Endothelial cell of umbilical vein (primary cell): ENCODE results near the gene TMEM51. TPM values are rescaled to one million over a fixed set of nuclear protein-coding genes. Genes with fewer than 3 reads are reported as not detected.

Experiments used
- BruUV-seq: library from RNA; stranded (reverse); fragments of 400-500 nt; replicated peaks from 2 replicates; lab custom pipeline; 2021; lab: Mats Ljungman, UMichigan
- CTCF ChIA-PET: fragments of 300-600, 350-600 bp; sonication (Branson Sonifier 250); formaldehyde crosslinking; loops from one replicate; lab custom pipeline; 2021; ENCODE audit warnings: antibody characterized with exemption, inconsistent platforms; lab: Charles Lee
- POLR2A ChIA-PET: fragments of 300-600, 350-600 bp; sonication (Branson Sonifier 250); formaldehyde crosslinking; loops from one replicate; lab custom pipeline; 2021; ENCODE audit warnings: antibody characterized with exemption, inconsistent platforms; lab: Charles Lee
- DNase-seq: peaks from one replicate; pipeline ENCODE4 v3.0.0-alpha.2; 2011; ENCODE audit warnings: low read depth, low spot score
- FAIRE-seq: peaks from 2 replicates; lab custom pipeline; 2011; peaks lifted over from hg19 to GRCh38; lab: Jason Lieb, UNC
- H2AFZ ChIP-seq: 2 replicates; pipeline ENCODE4 v1.6.0; 2012; ENCODE audit warnings: low read depth, low read length, control low read depth, inconsistent platforms
- H3K27ac ChIP-seq: 2 replicates; pipeline ENCODE4 v1.5.1; 2011; ENCODE audit warnings: low read depth, mild to moderate bottlenecking, control low read depth, low read length, moderate library complexity; ENCODE audit not compliant: insufficient read depth
- H3K27me3 ChIP-seq, 2 experiments: 2 replicates each; pipeline versions ENCODE4 v1.6.0 to v1.6.1; 2011; ENCODE audit warnings: low read length in 2 of 2, mixed read lengths in 1 of 2; ENCODE audit not compliant: control insufficient read depth in 2 of 2, insufficient read depth in 2 of 2
- H3K36me3 ChIP-seq, 2 experiments: 2 replicates in 1 of 2; 3 replicates in 1 of 2; pipeline ENCODE4 v1.5.1; 2011; ENCODE audit warnings: low read length in 2 of 2, mild to moderate bottlenecking in 1 of 2, moderate library complexity in 1 of 2; ENCODE audit not compliant: control insufficient read depth in 2 of 2, insufficient read depth in 2 of 2; ENCODE audit errors: extremely low read depth in 1 of 2
- H3K4me1 ChIP-seq: 3 replicates; pipeline ENCODE4 v1.5.1; 2011; ENCODE audit warnings: mild to moderate bottlenecking, low read length; ENCODE audit not compliant: control insufficient read depth, insufficient read depth; ENCODE audit errors: extremely low read depth
- H3K4me2 ChIP-seq: 2 replicates; pipeline ENCODE4 v1.6.1; 2011; ENCODE audit warnings: low read length, control low read depth, mixed read lengths; ENCODE audit not compliant: insufficient read depth
- H3K4me3 ChIP-seq, 3 experiments: fragments of 200-600 bp in 1 of 3; sonication (generic), shearing (Covaris generic) in 1 of 3; replicated peaks in 1 of 3; 2 replicates each; pipeline ENCODE4 v1.5.1; 2011 to 2016; ENCODE audit warnings: control low read depth in 3 of 3, low read length in 3 of 3, mild to moderate bottlenecking in 2 of 3, inconsistent platforms in 1 of 3, low read depth in 1 of 3, moderate library complexity in 1 of 3; ENCODE audit not compliant: insufficient read depth in 1 of 3
- H3K79me2 ChIP-seq: 2 replicates; pipeline ENCODE4 v1.6.0; 2012; ENCODE audit warnings: low read length, inconsistent platforms; ENCODE audit not compliant: control insufficient read depth, insufficient read depth
- H3K9ac ChIP-seq: replicated peaks from 2 replicates; pipeline ENCODE3; 2011; ENCODE audit warnings: low read length, control low read depth; ENCODE audit not compliant: insufficient read depth; ENCODE audit errors: extremely low read depth
- H3K9me1 ChIP-seq: replicated peaks from 3 replicates; pipeline ENCODE4 v1.6.0; 2011; ENCODE audit warnings: mild to moderate bottlenecking, low read length; ENCODE audit not compliant: control insufficient read depth, insufficient read depth; ENCODE audit errors: extremely low read depth
- H3K9me3 ChIP-seq: replicated peaks from 2 replicates; pipeline ENCODE4 v1.5.1; 2012; ENCODE audit warnings: low read length, inconsistent platforms; ENCODE audit not compliant: control insufficient read depth, insufficient read depth
- H4K20me1 ChIP-seq: replicated peaks from 2 replicates; pipeline ENCODE3; 2011; ENCODE audit warnings: mild to moderate bottlenecking, low read length; ENCODE audit not compliant: control insufficient read depth, insufficient read depth; ENCODE audit errors: extremely low read depth
- EZH2 ChIP-seq: IDR thresholded peaks from 2 replicates; pipeline ENCODE4 v1.6.1; 2012; ENCODE audit warnings: borderline replicate concordance, low read depth, mild to moderate bottlenecking, moderate library complexity, low read length, inconsistent platforms; ENCODE audit not compliant: severe bottlenecking
- JUN ChIP-seq: IDR thresholded peaks from 2 replicates; pipeline ENCODE4 v1.6.1; 2011; ENCODE audit warnings: borderline replicate concordance, low read depth; ENCODE audit not compliant: insufficient read length, insufficient read depth
- MYC ChIP-seq: IDR thresholded peaks from one replicate; pipeline ENCODE4 v1.6.1; 2011; ENCODE audit warnings: mild to moderate bottlenecking, low read depth, low read length
- dilution Hi-C: fragments of 300-500 bp; cut with MboI; formaldehyde crosslinking; loops from one replicate; pipeline ENCODE4 v1.15.0; 2019; ENCODE audit warnings: low sequenced_read_pairs; ENCODE audit not compliant: extremely low pct_ligation_motif_present
- intact Hi-C: fragments of 100-400 bp; cut with micrococcal nuclease; formaldehyde crosslinking; loops from one replicate; pipeline ENCODE4 v1.10.0; 2022
- polyA plus RNA-seq, 4 experiments: library from polyadenylated mRNA; depleted of rRNA in 3 of 4; stranded (reverse) in 3 of 4; unstranded in 1 of 4; fragments of >200 nt; gene quantifications; 2 replicates each; pipeline versions ENCODE4 v1.2.1 to v1.2.3, GENCODE V29; 2011 to 2012; ENCODE audit warnings: missing spikeins in 1 of 4
- total RNA-seq: library from RNA; stranded (reverse); gene quantifications from 2 replicates; pipeline ENCODE4 v1.2.3, GENCODE V29; 2021

Gene TMEM51
- total and polyA plus RNA-seq, 2 donors (not counting 3 experiments of a cell fraction or from before 2014, with no cell fraction given), result 13.7 to 13.9 TPM

DNA sequence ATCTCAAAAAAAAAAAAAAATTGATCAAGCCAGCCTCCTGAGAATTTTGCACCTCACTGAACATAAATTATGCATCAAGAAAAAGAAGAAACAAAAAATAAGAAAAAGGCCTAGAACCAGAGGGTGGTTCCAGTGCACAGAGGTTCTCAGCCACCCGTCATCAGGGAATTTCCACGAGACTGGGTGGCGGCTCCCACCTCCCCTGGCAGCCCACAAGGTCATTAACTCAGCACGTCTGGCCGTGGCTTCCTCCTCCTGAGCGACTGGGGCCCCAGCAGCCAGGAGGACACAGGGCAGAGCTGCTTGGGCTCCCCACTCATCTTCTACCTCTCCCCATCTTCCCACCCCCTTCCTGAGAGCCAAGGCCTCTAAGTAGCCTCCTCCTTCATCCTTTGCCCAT, 15.7 kb upstream of the TMEM51 start:
- DNase-seq (no peak), FAIRE-seq (no peak)
- Histone ChIP-seq H4K20me1 (no peaks in the 10 kb centered on the region), H3K4me2 (no peak overlapping the region), H3K36me3 (no peaks in the 10 kb centered on the region), H3K27ac (no peak overlapping the region), H3K4me1 (no peaks in the 10 kb centered on the region), H3K4me3 (no peak overlapping the region), H3K9me3 (no peaks in the 10 kb centered on the region), H3K27me3 (no peaks in the 10 kb centered on the region), H3K79me2 (no peaks in the 10 kb centered on the region), H3K9ac (no peak overlapping the region), H2AFZ (no peak overlapping the region), H3K9me1 (no peaks in the 10 kb centered on the region)
- ChIA-PET POLR2A (no interaction called here), CTCF (interaction anchor here (1.3 to 1.4 kb wide), 2 partner anchors 9 kb away, joined by 7 to 8 read pairs; no protein-coding TSS in a partner anchor)
- intact Hi-C loops, result no loop called here
- dilution Hi-C loops, result no loop called here
- no peak for TF ChIP-seq JUN
- BruUV-seq, result no TSS peak

DNA sequence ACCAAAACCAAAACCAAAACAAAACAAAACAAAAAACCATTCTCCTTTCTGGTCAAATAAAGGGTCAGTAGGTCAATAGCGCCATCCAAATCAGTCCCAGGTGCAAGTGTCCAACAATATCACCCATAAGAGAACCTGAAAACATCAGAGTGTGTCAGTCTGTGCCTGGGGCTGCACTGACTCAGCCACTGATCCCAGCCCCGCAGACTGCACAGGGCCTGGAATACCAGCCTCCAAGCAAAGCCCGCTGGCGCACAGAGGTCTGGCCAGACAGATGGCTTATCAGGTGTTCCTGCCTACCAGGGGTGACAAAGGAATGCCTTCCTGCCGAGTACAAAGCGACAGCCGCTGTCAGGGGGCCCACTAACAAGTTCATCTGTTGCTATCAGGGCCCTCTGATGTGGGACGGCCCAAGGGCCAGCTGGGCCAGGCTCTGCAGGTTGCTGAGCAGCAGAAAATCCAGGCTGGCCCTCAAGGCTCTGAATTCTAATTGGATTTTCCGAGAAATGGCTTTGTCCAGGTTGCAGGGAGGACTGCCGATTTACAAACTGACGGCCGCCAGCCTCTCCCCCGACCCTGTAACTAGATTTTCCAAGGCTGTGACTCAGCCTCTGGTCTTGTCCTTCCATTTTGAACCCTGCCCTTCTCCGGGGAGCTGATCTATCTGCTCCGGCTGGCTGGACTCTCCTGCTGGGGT, 13.7 kb upstream of the TMEM51 start:
- Histone ChIP-seq H3K4me2 (no peak overlapping the region), H3K27ac (no peak overlapping the region), H3K27me3 (no peaks in the 10 kb centered on the region), H3K79me2 (no peaks in the 10 kb centered on the region), H3K9me3 (no peaks in the 10 kb centered on the region), H4K20me1 (no peaks in the 10 kb centered on the region), H2AFZ (no peak overlapping the region), H3K4me1 (no peaks in the 10 kb centered on the region), H3K4me3 (no peak overlapping the region), H3K9ac (no peak overlapping the region), H3K36me3 (no peaks in the 10 kb centered on the region), H3K9me1 (no peaks in the 10 kb centered on the region)
- ChIA-PET CTCF (interaction anchor here (2.5 kb wide), 1 partner anchor 11 kb away, joined by 17 read pairs; no protein-coding TSS in a partner anchor), POLR2A (no interaction called here)
- TF ChIP-seq MYC (no peak), EZH2 (no peak)
- BruUV-seq, result no TSS peak
- intact Hi-C loops (no loop called here), dilution Hi-C loops (no loop called here)
- DNase-seq, result no peak
- no peak for FAIRE-seq
